Mesenchymal stem cell (in vitro differentiated cells and primary cell): Measurements from ENCODE around the gene ASB1.
A peak's percentile ranks its signal among the peaks of the same experiment; 100 is the strongest.

ENCODE experiments used
- DNase-seq: peaks from one replicate; pipeline ENCODE4 v3.0.0-alpha.2; 2013
- H2AFZ ChIP-seq: one replicate; pipeline ENCODE4 v1.6.1; 2013; ENCODE audit warnings: low read depth, mild to moderate bottlenecking, control low read depth, inconsistent platforms, low read length, moderate library complexity
- H2AK5ac ChIP-seq: 2 replicates; pipeline ENCODE4 v1.6.1; 2013; ENCODE audit warnings: low read length, moderate library complexity, mild to moderate bottlenecking, inconsistent platforms; ENCODE audit not compliant: severe bottlenecking
- H2BK120ac ChIP-seq: one replicate; pipeline ENCODE4 v1.6.1; 2013; ENCODE audit warnings: low read depth, mild to moderate bottlenecking, inconsistent platforms, low read length, moderate library complexity
- H2BK12ac ChIP-seq, 2 experiments: one replicate each; pipeline ENCODE4 v1.6.1; 2013; ENCODE audit warnings: inconsistent platforms in 2 of 2, low read length in 2 of 2, mild to moderate bottlenecking in 2 of 2, moderate library complexity in 2 of 2, control low read depth in 1 of 2
- H2BK15ac ChIP-seq: one replicate; pipeline ENCODE4 v1.6.1; 2013; ENCODE audit warnings: mild to moderate bottlenecking, low read depth, inconsistent platforms; ENCODE audit not compliant: poor library complexity, severe bottlenecking
- H2BK5ac ChIP-seq: 2 replicates; pipeline ENCODE4 v1.6.1; 2013; ENCODE audit warnings: low read depth, mild to moderate bottlenecking, low read length, control low read depth, inconsistent platforms; ENCODE audit not compliant: poor library complexity, severe bottlenecking
- H3K14ac ChIP-seq, 2 experiments: one replicate each; pipeline ENCODE4 v1.6.1; 2013; ENCODE audit warnings: inconsistent platforms in 2 of 2, low read length in 2 of 2, control low read depth in 1 of 2, mild to moderate bottlenecking in 1 of 2, moderate library complexity in 1 of 2
- H3K18ac ChIP-seq, 2 experiments: one replicate each; pipeline ENCODE4 v1.6.1; 2013; ENCODE audit warnings: inconsistent platforms in 2 of 2, low read length in 2 of 2, control low read depth in 1 of 2, low read depth in 1 of 2, mild to moderate bottlenecking in 1 of 2
- H3K23ac ChIP-seq, 2 experiments: one replicate each; pipeline ENCODE4 v1.6.1; 2013; ENCODE audit warnings: inconsistent platforms in 2 of 2, low read length in 2 of 2, mild to moderate bottlenecking in 2 of 2, moderate library complexity in 2 of 2, control low read depth in 1 of 2
- H3K27ac ChIP-seq: 2 replicates; pipeline ENCODE4 v1.5.1; 2013; ENCODE audit warnings: mild to moderate bottlenecking, moderate library complexity, low read length, control low read depth, inconsistent platforms; ENCODE audit not compliant: poor library complexity, severe bottlenecking
- H3K27me3 ChIP-seq, 2 experiments: 2 replicates each; pipeline versions ENCODE4 v1.6.1 to v1.7.0; 2013; ENCODE audit warnings: low read length in 2 of 2, mild to moderate bottlenecking in 2 of 2, moderate library complexity in 2 of 2, control low read depth in 1 of 2, inconsistent platforms in 1 of 2; ENCODE audit not compliant: control insufficient read depth in 1 of 2, insufficient read depth in 1 of 2
- H3K36me3 ChIP-seq, 2 experiments: 2 replicates each; pipeline versions ENCODE4 v1.6.1 to v1.7.0; 2013; ENCODE audit warnings: low read length in 2 of 2, control low read depth in 1 of 2, inconsistent platforms in 1 of 2, low read depth in 1 of 2, mild to moderate bottlenecking in 1 of 2; ENCODE audit not compliant: insufficient read depth in 2 of 2, control insufficient read depth in 1 of 2
- H3K4ac ChIP-seq, 2 experiments: one replicate each; pipeline ENCODE4 v1.6.1; 2013; ENCODE audit warnings: inconsistent platforms in 2 of 2, low read length in 2 of 2, mild to moderate bottlenecking in 2 of 2, moderate library complexity in 2 of 2, control low read depth in 1 of 2, low read depth in 1 of 2
- H3K4me1 ChIP-seq: 2 replicates; pipeline ENCODE4 v1.6.1; 2013; ENCODE audit warnings: low read depth, low read length, control low read depth; ENCODE audit not compliant: control insufficient read depth, insufficient read depth
- H3K4me2 ChIP-seq: 2 replicates; pipeline ENCODE4 v1.6.1; 2013; ENCODE audit warnings: low read length, mild to moderate bottlenecking, inconsistent platforms; ENCODE audit not compliant: poor library complexity, severe bottlenecking
- H3K4me3 ChIP-seq, 2 experiments: 2 replicates each; pipeline versions ENCODE4 v1.5.1 to v1.7.0; 2013; ENCODE audit warnings: low read length in 2 of 2, mild to moderate bottlenecking in 2 of 2, control low read depth in 1 of 2, low read depth in 1 of 2; ENCODE audit not compliant: insufficient read depth in 1 of 2
- H3K79me1 ChIP-seq: replicated peaks from 2 replicates; pipeline ENCODE4 v1.6.1; 2013; ENCODE audit warnings: mild to moderate bottlenecking, control low read depth, low read length, inconsistent platforms; ENCODE audit not compliant: poor library complexity, severe bottlenecking
- H3K9ac ChIP-seq: 2 replicates; pipeline ENCODE4 v1.7.0; 2013; ENCODE audit warnings: mild to moderate bottlenecking, low read length, moderate library complexity
- H3K9me3 ChIP-seq: 2 replicates; pipeline ENCODE4 v1.7.0; 2013; ENCODE audit warnings: mild to moderate bottlenecking, low read length; ENCODE audit not compliant: control insufficient read depth
- H4K8ac ChIP-seq: one replicate; pipeline ENCODE4 v1.6.1; 2013; ENCODE audit warnings: inconsistent platforms, mild to moderate bottlenecking, low read length, moderate library complexity
- H4K91ac ChIP-seq: one replicate; pipeline ENCODE4 v1.6.1; 2013; ENCODE audit warnings: mild to moderate bottlenecking, low read length, inconsistent platforms
- WGBS: methylation state at CpG from one replicate; pipeline ENCODE4 v1.1.7; 2013; ENCODE audit warnings: mixed read lengths; 5-methylcytosine and 5-hydroxymethylcytosine counted together

The ASB1 gene

GRCh38 chr2:238467062-238467461 lies 40.3 kb downstream of the ASB1 start:
- Histone ChIP-seq H2AK5ac (no peak overlapping the region), H3K9me3 (peaks cover 24% of the 10 kb centered on the region), H2BK12ac (no peak overlapping the region), H3K18ac (no peak overlapping the region), H3K14ac (no peak overlapping the region), H3K27me3 (no peaks in the 10 kb centered on the region), H3K79me1 (peaks cover 1% of the 10 kb centered on the region), H3K4me2 (no peak overlapping the region), H3K23ac (no peak overlapping the region), H4K91ac (no peak overlapping the region), H4K8ac (no peak overlapping the region), H2BK15ac (no peak overlapping the region), H3K27ac (no peak overlapping the region), H3K4ac (no peak overlapping the region), H3K9ac (peak overlapping the region; percentile 78), H2BK5ac (no peak overlapping the region), H3K4me3 (no peak overlapping the region), H3K4me1 (no peaks in the 10 kb centered on the region), H2AFZ (no peak overlapping the region), H3K36me3 (peaks cover 6 to 25% of the 10 kb centered on the region in 2 experiments), H2BK120ac (no peak overlapping the region)
- DNase-seq = no peak
- WGBS = 73% methylated on average over 4 of the region's 4 CpGs

- H3K36me3 ChIP-seq = peaks cover 6 to 25% of the 10 kb centered on the region in 2 experiments
- peaks cover 31% of the 10 kb centered on the region for H3K9me3 ChIP-seq
- no peak overlapping the region for H2AK5ac ChIP-seq
- WGBS = no CpG with 5 or more reads among the region's 1 CpG
- no peak overlapping the region for H3K23ac ChIP-seq
- no peak overlapping the region for H4K91ac ChIP-seq
- H2BK12ac ChIP-seq = no peak overlapping the region
- no peak overlapping the region for H3K27ac ChIP-seq
- H2BK15ac ChIP-seq = no peak overlapping the region
- no peak overlapping the region for H3K4me2 ChIP-seq
- no peak overlapping the region for H3K18ac ChIP-seq
- no peak overlapping the region for H3K4ac ChIP-seq
- no peak overlapping the region for H2BK120ac ChIP-seq
- H3K4me3 ChIP-seq = no peak overlapping the region
- no peaks in the 10 kb centered on the region for H3K4me1 ChIP-seq
- no peak overlapping the region for H2AFZ ChIP-seq
- H3K9ac ChIP-seq = peak overlapping the region; percentile 78
- H3K27me3 ChIP-seq = no peaks in the 10 kb centered on the region
- H4K8ac ChIP-seq = no peak overlapping the region
- no peak overlapping the region for H2BK5ac ChIP-seq
- H3K14ac ChIP-seq = no peak overlapping the region
- peaks cover 1% of the 10 kb centered on the region for H3K79me1 ChIP-seq
- DNase-seq = no peak
Measured at GRCh38 chr2:238467792-238468191, 41.1 kb downstream of the ASB1 start.

DNA sequence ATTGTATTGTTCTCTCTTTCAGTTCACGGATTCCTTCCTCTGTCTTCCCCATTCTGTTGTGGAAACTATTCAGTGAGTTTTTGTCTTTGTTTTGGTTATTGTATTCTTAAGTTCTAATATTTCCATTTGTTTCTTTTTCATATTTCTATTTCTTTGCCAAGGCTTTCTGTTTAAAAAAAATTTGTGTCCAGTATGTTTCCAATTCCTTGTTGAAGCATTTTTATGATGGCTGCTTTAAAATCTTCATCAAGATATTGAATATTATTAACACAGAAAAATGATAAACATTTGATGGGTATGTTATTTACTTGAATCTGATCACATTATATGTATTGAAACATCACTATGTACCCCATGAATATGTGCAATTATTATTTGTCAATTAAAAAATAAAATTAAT lies 42.4 kb downstream of the ASB1 start:
- no peak overlapping the region for H2BK5ac ChIP-seq
- no peak overlapping the region for H3K4me2 ChIP-seq
- H3K14ac ChIP-seq = no peak overlapping the region
- H3K18ac ChIP-seq = no peak overlapping the region
- H3K4ac ChIP-seq = no peak overlapping the region
- no peaks in the 10 kb centered on the region for H3K4me1 ChIP-seq
- no peak overlapping the region for H3K9ac ChIP-seq
- H3K27me3 ChIP-seq = no peaks in the 10 kb centered on the region
- H2AFZ ChIP-seq = no peak overlapping the region
- no peak for DNase-seq
- no peak overlapping the region for H3K4me3 ChIP-seq
- H3K9me3 ChIP-seq = peaks cover 44% of the 10 kb centered on the region
- WGBS = no CpG with 5 or more reads among the region's 1 CpG
- H3K23ac ChIP-seq = no peak overlapping the region
- H3K36me3 ChIP-seq = peaks cover 6 to 30% of the 10 kb centered on the region in 2 experiments
- H2BK15ac ChIP-seq = no peak overlapping the region
- H2AK5ac ChIP-seq = no peak overlapping the region
- no peak overlapping the region for H4K91ac ChIP-seq
- no peak overlapping the region for H2BK120ac ChIP-seq
- H3K27ac ChIP-seq = no peak overlapping the region
- H4K8ac ChIP-seq = no peak overlapping the region
- H3K79me1 ChIP-seq = peaks cover 1% of the 10 kb centered on the region
- no peak overlapping the region for H2BK12ac ChIP-seq

DNA sequence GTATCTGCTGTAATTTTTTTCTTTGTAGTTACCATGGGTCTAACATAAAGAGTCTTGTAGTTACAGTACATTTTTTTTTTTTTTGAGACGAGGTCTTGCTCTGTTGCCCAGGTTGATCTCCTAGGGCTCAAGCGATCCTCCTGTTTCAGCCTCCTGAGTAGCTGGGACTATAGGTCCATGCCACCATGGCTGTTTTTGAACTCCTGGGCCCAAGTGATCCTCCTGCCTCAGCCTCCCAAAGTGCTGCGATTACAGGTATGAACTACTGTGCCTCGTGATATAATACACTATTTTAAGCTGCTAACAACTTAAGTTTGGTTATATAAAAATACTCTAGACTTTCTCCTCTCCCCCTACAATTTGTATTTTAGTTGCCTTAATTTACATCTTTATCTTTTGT lies 46.3 kb downstream of the ASB1 start:
- H3K36me3 ChIP-seq = peaks cover 0 to 26% of the 10 kb centered on the region in 2 experiments
- 91% methylated on average over 2 of the region's 4 CpGs for WGBS
- H3K23ac ChIP-seq = no peak overlapping the region

More for the DNA sequence above, 46.3 kb downstream of the ASB1 start:
- Histone ChIP-seq H2BK12ac (no peak overlapping the region), H3K18ac (no peak overlapping the region), H2BK120ac (no peak overlapping the region), H3K79me1 (no peaks in the 10 kb centered on the region), H4K8ac (no peak overlapping the region), H3K4ac (no peak overlapping the region), H3K27me3 (no peaks in the 10 kb centered on the region), H3K4me2 (no peak overlapping the region), H4K91ac (no peak overlapping the region), H2BK5ac (no peak overlapping the region), H2AK5ac (no peak overlapping the region), H3K14ac (no peak overlapping the region), H3K9me3 (peaks cover 64% of the 10 kb centered on the region), H2AFZ (no peak overlapping the region), H3K4me3 (no peak overlapping the region), H3K9ac (no peak overlapping the region), H3K4me1 (no peaks in the 10 kb centered on the region), H2BK15ac (no peak overlapping the region), H3K27ac (no peak overlapping the region)
- no peak for DNase-seq
